NT2/D1 (cell line): ENCODE measurements around the gene ARHGEF37.
"Not testable (repeated sequence)": the region's sequence is repeated elsewhere in the genome, so short reads cannot be mapped to it uniquely, and the experiment has no call there.

Experiments
- DNase-seq: peaks from one replicate; pipeline ENCODE4 v3.0.0-alpha.2; 2011; ENCODE audit warnings: low read depth, low spot score
- H3K27me3 ChIP-seq: 2 replicates; pipeline ENCODE4 v1.6.0; 2011; ENCODE audit warnings: mild to moderate bottlenecking; ENCODE audit not compliant: insufficient read length, insufficient read depth
- H3K36me3 ChIP-seq: 2 replicates; pipeline ENCODE4 v1.6.1; 2011; ENCODE audit warnings: mild to moderate bottlenecking, low read length, mixed read lengths; ENCODE audit not compliant: insufficient read depth, insufficient read length
- H3K4me1 ChIP-seq: 2 replicates; pipeline ENCODE4 v1.5.1; 2011; ENCODE audit not compliant: insufficient read depth, insufficient read length
- H3K4me3 ChIP-seq: 2 replicates; pipeline ENCODE4 v1.5.1; 2011; ENCODE audit warnings: low read depth; ENCODE audit not compliant: insufficient read length
- H3K9ac ChIP-seq: 2 replicates; pipeline ENCODE4 v1.6.0; 2011; ENCODE audit warnings: low read depth; ENCODE audit not compliant: insufficient read length
- H3K9me3 ChIP-seq: 2 replicates; pipeline ENCODE4 v1.5.1; 2011; ENCODE audit warnings: mild to moderate bottlenecking, low read length; ENCODE audit not compliant: insufficient read depth
- SUZ12 ChIP-seq: IDR thresholded peaks from 2 replicates; pipeline ENCODE4 v1.6.1; 2011; ENCODE audit not compliant: insufficient read length, insufficient read depth; ENCODE audit errors: extremely low read depth
- YY1 ChIP-seq: IDR thresholded peaks from 2 replicates; pipeline ENCODE4 v1.6.1; 2011; ENCODE audit not compliant: insufficient read length, insufficient read depth
- ZNF274 ChIP-seq: IDR thresholded peaks from 2 replicates; pipeline ENCODE4 v1.6.1; 2011; ENCODE audit warnings: mild to moderate bottlenecking, low read depth, low read length

The ARHGEF37 gene

GRCh38 chr5:149645236-149645635, 63.9 kb downstream of the ARHGEF37 start:
- Histone ChIP-seq H3K4me1 (peaks cover 6% of the 10 kb centered on the region), H3K4me3 (no peak overlapping the region), H3K36me3 (no peaks in the 10 kb centered on the region), H3K27me3 (no peaks in the 10 kb centered on the region), H3K9me3 (no peaks in the 10 kb centered on the region), H3K9ac (no peak overlapping the region)
- no peak for TF ChIP-seq ZNF274
- no peak for DNase-seq

GRCh38 chr5:149645725-149646124, 64.4 kb downstream of the ARHGEF37 start:
- H3K36me3 ChIP-seq: no peaks in the 10 kb centered on the region
- H3K9ac ChIP-seq: no peak overlapping the region
- no peaks in the 10 kb centered on the region for H3K9me3 ChIP-seq
- DNase-seq: no peak
- H3K4me1 ChIP-seq: peaks cover 6% of the 10 kb centered on the region
- TF ChIP-seq YY1 (no peak), SUZ12 (no peak), ZNF274 (no peak)
- no peaks in the 10 kb centered on the region for H3K27me3 ChIP-seq
- H3K4me3 ChIP-seq: no peak overlapping the region

GRCh38 chr5:149646564-149646963, 65.3 kb downstream of the ARHGEF37 start:
- H3K4me1 ChIP-seq: peaks cover 6% of the 10 kb centered on the region
- no peaks in the 10 kb centered on the region for H3K9me3 ChIP-seq
- no peaks in the 10 kb centered on the region for H3K36me3 ChIP-seq
- TF ChIP-seq ZNF274 (no peak), YY1 (no peak), SUZ12 (no peak)
- DNase-seq: no peak
- no peak overlapping the region for H3K4me3 ChIP-seq
- no peak overlapping the region for H3K9ac ChIP-seq
- H3K27me3 ChIP-seq: no peaks in the 10 kb centered on the region

GRCh38 chr5:149647334-149647733, 66.0 kb downstream of the ARHGEF37 start:
- Histone ChIP-seq H3K9me3 (no peaks in the 10 kb centered on the region), H3K36me3 (no peaks in the 10 kb centered on the region), H3K4me1 (peaks cover 6% of the 10 kb centered on the region), H3K27me3 (no peaks in the 10 kb centered on the region), H3K9ac (no peak overlapping the region), H3K4me3 (no peak overlapping the region)
- DNase-seq: no peak
- TF ChIP-seq ZNF274 (no peak), YY1 (no peak), SUZ12 (no peak)

- not testable (repeated sequence) for H3K27me3 ChIP-seq, H3K36me3 ChIP-seq, H3K4me1 ChIP-seq, H3K4me3 ChIP-seq, H3K9ac ChIP-seq, H3K9me3 ChIP-seq, DNase-seq
These were observed 67.4 kb downstream of the ARHGEF37 start for GRCh38 chr5:149648464-149649393.

GRCh38 chr5:149649730-149650129, 68.4 kb downstream of the ARHGEF37 start:
- not testable (repeated sequence) for H3K9me3 ChIP-seq, H3K4me1 ChIP-seq, H3K27me3 ChIP-seq, H3K36me3 ChIP-seq, H3K4me3 ChIP-seq, H3K9ac ChIP-seq, DNase-seq

GRCh38 chr5:149651686-149652085, 70.4 kb downstream of the ARHGEF37 start:
- no peaks in the 10 kb centered on the region for H3K9me3 ChIP-seq
- no peak overlapping the region for H3K9ac ChIP-seq
- no peak overlapping the region for H3K4me3 ChIP-seq
- DNase-seq: no peak
- H3K27me3 ChIP-seq: no peaks in the 10 kb centered on the region
- H3K4me1 ChIP-seq: no peaks in the 10 kb centered on the region
- TF ChIP-seq SUZ12: no peak
- TF ChIP-seq YY1: no peak
- TF ChIP-seq ZNF274: no peak
- no peaks in the 10 kb centered on the region for H3K36me3 ChIP-seq

GRCh38 chr5:149652697-149653096, 71.4 kb downstream of the ARHGEF37 start:
- no peaks in the 10 kb centered on the region for H3K4me1 ChIP-seq
- no peak overlapping the region for H3K4me3 ChIP-seq
- H3K36me3 ChIP-seq: no peaks in the 10 kb centered on the region
- H3K9me3 ChIP-seq: no peaks in the 10 kb centered on the region
- no peak for DNase-seq
- no peaks in the 10 kb centered on the region for H3K27me3 ChIP-seq
- TF ChIP-seq ZNF274: no peak
- TF ChIP-seq YY1: no peak
- TF ChIP-seq SUZ12: no peak
- no peak overlapping the region for H3K9ac ChIP-seq
